H1 (cell line): ENCODE results near the gene OR52K1. TPM values are rescaled to one million over a fixed set of nuclear protein-coding genes. Genes with fewer than 3 reads are reported as not detected.

Source experiments
- CTCF ChIA-PET: fragments of 300-600 bp; sonication (Branson Sonifier 250); formaldehyde crosslinking; loops from one replicate; lab custom pipeline; 2021; ENCODE audit not compliant: partially characterized antibody; lab: Charles Lee
- POLR2A ChIA-PET: fragments of 300-600 bp; sonication (Branson Sonifier 250); formaldehyde crosslinking; loops from one replicate; lab custom pipeline; 2021; ENCODE audit warnings: inconsistent platforms; ENCODE audit not compliant: partially characterized antibody; lab: Charles Lee
- DNase-seq, 2 experiments: peaks; one replicate each; pipeline versions ENCODE4 v3.0.0 to v3.0.0-alpha.2; 2010 to 2022; ENCODE audit warnings: low spot score in 2 of 2, low read depth in 1 of 2, mixed read lengths in 1 of 2
- FAIRE-seq: peaks from 2 replicates; lab custom pipeline; 2011; peaks lifted over from hg19 to GRCh38; lab: Jason Lieb, UNC
- H2AFZ ChIP-seq: 2 replicates; pipeline ENCODE4 v1.8.1; 2012; ENCODE audit warnings: low read length, inconsistent platforms
- H2AK5ac ChIP-seq: 2 replicates; pipeline ENCODE4 v1.6.1; 2013; ENCODE audit warnings: low read depth, low read length
- H2BK120ac ChIP-seq: replicated peaks from 2 replicates; pipeline ENCODE3; 2013; ENCODE audit warnings: low read depth, low read length, inconsistent platforms
- H2BK12ac ChIP-seq: 2 replicates; pipeline ENCODE4 v1.6.1; 2013; ENCODE audit warnings: low read depth, low read length
- H2BK15ac ChIP-seq: 2 replicates; pipeline ENCODE4 v1.6.1; 2013; ENCODE audit warnings: low read length
- H2BK20ac ChIP-seq: 2 replicates; pipeline ENCODE4 v1.6.1; 2013; ENCODE audit warnings: low read length
- H2BK5ac ChIP-seq: 2 replicates; pipeline ENCODE4 v1.6.1; 2013; ENCODE audit warnings: low read depth, low read length
- H3K14ac ChIP-seq: 2 replicates; pipeline ENCODE4 v1.6.1; 2013; ENCODE audit warnings: inconsistent platforms; ENCODE audit not compliant: insufficient read length
- H3K18ac ChIP-seq: 2 replicates; pipeline ENCODE4 v1.6.1; 2013; ENCODE audit warnings: low read length; ENCODE audit errors: extremely low read depth
- H3K23ac ChIP-seq: 2 replicates; pipeline ENCODE4 v1.6.1; 2013; ENCODE audit warnings: inconsistent platforms; ENCODE audit not compliant: insufficient read length
- H3K23me2 ChIP-seq: 2 replicates; pipeline ENCODE4 v1.6.1; 2013; ENCODE audit warnings: low read depth, low read length
- H3K27ac ChIP-seq: 2 replicates; pipeline ENCODE4 v1.6.1; 2011; ENCODE audit warnings: low read depth, low read length, inconsistent platforms
- H3K27me3 ChIP-seq, 4 experiments: replicated peaks in 1 of 4; 1 replicate in 1 of 4; 2 replicates in 3 of 4; pipeline versions ENCODE4 v1.6.1 to v1.8.1; 2011 to 2013; ENCODE audit warnings: low read length in 3 of 4, mild to moderate bottlenecking in 3 of 4, inconsistent platforms in 2 of 4, mixed read lengths in 2 of 4, moderate library complexity in 1 of 4; ENCODE audit not compliant: control insufficient read depth in 3 of 4, insufficient read depth in 3 of 4; ENCODE audit errors: extremely low read depth in 1 of 4
- H3K36me3 ChIP-seq, 4 experiments: 2 replicates each; pipeline versions ENCODE4 v1.6.1 to v1.8.1; 2011 to 2013; ENCODE audit warnings: mild to moderate bottlenecking in 4 of 4, low read length in 3 of 4, moderate library complexity in 2 of 4, control low read depth in 1 of 4, inconsistent platforms in 1 of 4; ENCODE audit not compliant: insufficient read depth in 4 of 4, control insufficient read depth in 2 of 4
- H3K4ac ChIP-seq: replicated peaks from 2 replicates; pipeline ENCODE3; 2013; ENCODE audit warnings: low read length, low read depth, mixed read lengths, inconsistent platforms; ENCODE audit not compliant: insufficient read length
- H3K4me1 ChIP-seq, 4 experiments: replicated peaks in 1 of 4; 1 replicate in 1 of 4; 2 replicates in 3 of 4; pipeline versions ENCODE4 v1.6.1 to v1.8.1; 2011 to 2013; ENCODE audit warnings: low read length in 3 of 4, inconsistent platforms in 2 of 4, mixed read lengths in 1 of 4; ENCODE audit not compliant: insufficient read depth in 4 of 4, control insufficient read depth in 3 of 4
- H3K4me2 ChIP-seq, 2 experiments: 2 replicates each; pipeline versions ENCODE4 v1.6.1 to v1.8.1; 2011 to 2013; ENCODE audit warnings: low read depth in 2 of 2, low read length in 2 of 2, control low read depth in 1 of 2, inconsistent platforms in 1 of 2, mild to moderate bottlenecking in 1 of 2; ENCODE audit not compliant: insufficient read depth in 1 of 2
- H3K4me3 ChIP-seq, 4 experiments: fragments of 200-600, 300-600 bp in 1 of 4; sonication (generic), shearing (Covaris generic), sonication (Bioruptor Twin) in 1 of 4; 2 replicates each; pipeline versions ENCODE4 v1.5.1 to v1.8.1; 2011 to 2016; ENCODE audit warnings: low read length in 4 of 4, low read depth in 3 of 4, control low read depth in 2 of 4, inconsistent platforms in 2 of 4, mild to moderate bottlenecking in 2 of 4, mixed read lengths in 1 of 4, moderate library complexity in 1 of 4; ENCODE audit not compliant: insufficient read depth in 2 of 4; ENCODE audit errors: extremely low read depth in 1 of 4
- H3K56ac ChIP-seq: replicated peaks from 2 replicates; pipeline ENCODE3; 2013; ENCODE audit warnings: low read depth, mild to moderate bottlenecking, mixed read lengths, low read length, inconsistent platforms; ENCODE audit not compliant: insufficient read length
- H3K79me1 ChIP-seq: 2 replicates; pipeline ENCODE4 v1.6.1; 2013; ENCODE audit warnings: low read depth, low read length, control low read depth
- H3K79me2 ChIP-seq, 2 experiments: 2 replicates each; pipeline versions ENCODE4 v1.6.1 to v1.8.1; 2012 to 2013; ENCODE audit warnings: low read length in 2 of 2, mild to moderate bottlenecking in 2 of 2, inconsistent platforms in 1 of 2; ENCODE audit not compliant: insufficient read depth in 2 of 2, control insufficient read depth in 1 of 2
- H3K9ac ChIP-seq, 4 experiments: replicated peaks in 1 of 4; 1 replicate in 1 of 4; 2 replicates in 3 of 4; pipeline versions ENCODE4 v1.6.1 to v1.8.1; 2011 to 2013; ENCODE audit warnings: low read depth in 3 of 4, low read length in 3 of 4, control low read depth in 2 of 4, mild to moderate bottlenecking in 2 of 4, moderate library complexity in 2 of 4, inconsistent platforms in 1 of 4; ENCODE audit errors: extremely low read depth in 1 of 4
- H3K9me3 ChIP-seq, 2 experiments: 2 replicates each; pipeline versions ENCODE4 v1.6.1 to v1.8.1; 2012 to 2013; ENCODE audit warnings: mild to moderate bottlenecking in 2 of 2, moderate library complexity in 2 of 2, control low read depth in 1 of 2, inconsistent platforms in 1 of 2, low read depth in 1 of 2, low read length in 1 of 2, mixed read lengths in 1 of 2; ENCODE audit not compliant: insufficient read depth in 2 of 2
- H4K20me1 ChIP-seq, 2 experiments: replicated peaks in 1 of 2; 2 replicates each; pipeline versions ENCODE3 to v1.8.1; 2011 to 2013; ENCODE audit warnings: inconsistent platforms in 2 of 2, low read length in 2 of 2, mild to moderate bottlenecking in 1 of 2; ENCODE audit not compliant: insufficient read depth in 2 of 2, control insufficient read depth in 1 of 2
- H4K5ac ChIP-seq: 2 replicates; pipeline ENCODE4 v1.6.1; 2013; ENCODE audit warnings: low read length, low read depth, mixed read lengths, inconsistent platforms; ENCODE audit not compliant: insufficient read length
- H4K8ac ChIP-seq: 2 replicates; pipeline ENCODE4 v1.8.0; 2013; ENCODE audit warnings: mild to moderate bottlenecking, moderate library complexity, low read length, inconsistent platforms; ENCODE audit not compliant: insufficient read depth; ENCODE audit errors: extremely low read depth
- H4K91ac ChIP-seq: replicated peaks from 2 replicates; pipeline ENCODE3; 2013; ENCODE audit warnings: low read length, mixed read lengths, inconsistent platforms; ENCODE audit not compliant: insufficient read length
- BACH1 ChIP-seq: IDR thresholded peaks from 2 replicates; pipeline ENCODE4 v1.6.1; 2012; ENCODE audit warnings: low read length, improper control_type of control experiment
- BCL11A ChIP-seq, 2 experiments: IDR thresholded peaks; one replicate each; pipeline ENCODE4 v1.6.1; 2011; ENCODE audit warnings: low read depth in 2 of 2, low read length in 2 of 2, mild to moderate bottlenecking in 2 of 2
- BRCA1 ChIP-seq: IDR thresholded peaks from 2 replicates; pipeline ENCODE4 v1.6.1; 2012; ENCODE audit warnings: low read depth, low read length, improper control_type of control experiment
- E2F6 ChIP-seq: IDR thresholded peaks from 2 replicates; pipeline ENCODE4 v1.6.1; 2012; ENCODE audit warnings: inconsistent platforms
- HDAC6 ChIP-seq: IDR thresholded peaks from one replicate; pipeline ENCODE4 v1.7.1; 2012; ENCODE audit warnings: low read depth, mild to moderate bottlenecking, inconsistent platforms, low read length, moderate library complexity
- KDM4A ChIP-seq: IDR thresholded peaks from one replicate; pipeline ENCODE4 v1.7.1; 2012; ENCODE audit warnings: low read depth, mild to moderate bottlenecking, moderate library complexity, low read length, inconsistent platforms; ENCODE audit not compliant: severe bottlenecking
- NRF1 ChIP-seq: IDR thresholded peaks from 2 replicates; pipeline ENCODE4 v1.6.1; 2011; ENCODE audit warnings: mild to moderate bottlenecking, low read depth, low read length, improper control_type of control experiment
- POLR2A ChIP-seq, 2 experiments: IDR thresholded peaks; 1 replicate in 1 of 2; 2 replicates in 1 of 2; pipeline ENCODE4 v1.6.1; 2011; ENCODE audit warnings: low read depth in 2 of 2, low read length in 2 of 2, mild to moderate bottlenecking in 2 of 2; ENCODE audit errors: control extremely low read depth in 1 of 2
- SIN3A ChIP-seq, 2 experiments: IDR thresholded peaks in 1 of 2; conservative IDR thresholded peaks in 1 of 2; 2 replicates each; pipeline ENCODE4 v1.6.1; 2011 to 2012; ENCODE audit warnings: low read length in 2 of 2, improper control_type of control experiment in 1 of 2, low read depth in 1 of 2, mild to moderate bottlenecking in 1 of 2
- WGBS, 2 experiments: shearing (Covaris generic) in 1 of 2; methylation state at CpG; one replicate each; pipeline versions ENCODE4 v1.1.6 to v1.1.7; 2013 to 2015; ENCODE audit warnings: low lambda C conversion rate in 2 of 2, mixed read lengths in 2 of 2, inconsistent platforms in 1 of 2, low coverage in 1 of 2, missing lambda C conversion rate in 1 of 2; ENCODE audit not compliant: insufficient replicate concordance in 2 of 2, insufficient coverage in 1 of 2, insufficient read length in 1 of 2; ENCODE audit errors: extremely low coverage in 1 of 2, missing lambda C conversion rate in 1 of 2; 5-methylcytosine and 5-hydroxymethylcytosine counted together
- polyA plus RNA-seq, 7 experiments: library from polyadenylated mRNA; depleted of rRNA in 3 of 7; stranded (reverse) in 5 of 7; unstranded in 2 of 7; fragments of >200 nt in 5 of 7; fragments of 200-250 nt in 2 of 7; gene quantifications; 1 replicate in 5 of 7; 2 replicates in 1 of 7; 4 replicates in 1 of 7; pipeline versions ENCODE4 v1.2.1 to v1.2.3, GENCODE V29; 2011 to 2013; ENCODE audit warnings: missing spikeins in 2 of 7, mixed read lengths in 2 of 7
- total RNA-seq: library from RNA; stranded (reverse); fragmentation: NEBNext Ultra II Directional; extraction: Animal tissue kit (Norgen Biotek cat#: 25700); gene quantifications from 2 replicates; pipeline ENCODE4 v1.2.1, GENCODE V29; 2021

Gene OR52K1
- total and polyA plus RNA-seq, 2 of the 8 experiments (the other 6 are each of a cell fraction or from before 2014, with no cell fraction given): not detected

DNA sequence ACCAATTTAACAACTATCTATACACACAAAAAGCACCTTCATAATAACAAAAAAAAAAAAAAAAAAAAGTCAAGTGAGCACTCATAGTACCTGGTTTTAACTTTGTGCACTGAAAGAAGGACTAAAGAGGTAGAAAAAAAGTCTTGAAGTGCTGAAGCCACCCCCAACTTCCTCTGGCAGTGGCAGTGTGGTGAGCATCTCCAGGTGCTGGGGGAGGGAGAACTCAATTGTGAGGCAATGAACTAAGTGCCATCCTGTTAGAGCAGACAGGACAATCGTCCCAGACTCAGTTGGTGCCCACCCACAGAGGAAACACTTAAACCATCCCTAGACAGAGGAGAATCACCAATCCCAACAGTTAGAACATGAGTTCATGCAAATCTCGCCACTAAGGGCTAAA lies 39.9 kb downstream of the OR52K1 start:
- FAIRE-seq (no peak), DNase-seq (no peak)
- WGBS, 2 experiments: 74% methylated on average over 2 of the region's 2 CpGs; no CpG with 5 or more reads in 1 of the 2 experiments
- Histone ChIP-seq H3K4me3 (no peak overlapping the region), H2BK15ac (no peak overlapping the region), H3K9ac (no peak overlapping the region), H3K4ac (no peak overlapping the region), H2BK20ac (no peak overlapping the region), H3K79me2 (no peaks in the 10 kb centered on the region), H3K23me2 (no peaks in the 10 kb centered on the region), H2BK12ac (no peak overlapping the region), H3K4me1 (no peaks in the 10 kb centered on the region), H2BK120ac (no peak overlapping the region), H3K9me3 (no peaks in the 10 kb centered on the region), H3K36me3 (no peaks in the 10 kb centered on the region), H4K91ac (no peak overlapping the region), H4K8ac (no peak overlapping the region), H2AK5ac (no peak overlapping the region), H3K79me1 (no peaks in the 10 kb centered on the region), H3K56ac (no peak overlapping the region), H3K23ac (no peak overlapping the region), H2BK5ac (no peak overlapping the region), H3K27ac (no peak overlapping the region), H4K20me1 (no peaks in the 10 kb centered on the region), H3K14ac (no peak overlapping the region), H3K27me3 (no peaks in the 10 kb centered on the region), H3K4me2 (no peak overlapping the region), H3K18ac (no peak overlapping the region), H2AFZ (peak overlapping the region; percentile 76), H4K5ac (no peak overlapping the region)
- ChIA-PET POLR2A (no interaction called here), CTCF (interaction anchor here (1.3 to 1.4 kb wide), 2 partner anchors 16 to 335 kb away, joined by 4 read pairs; no protein-coding TSS in a partner anchor)
- TF ChIP-seq KDM4A (no peak), BACH1 (no peak), NRF1 (no peak), BRCA1 (no peak), SIN3A (conservative IDR thresholded peaks at IDR 0.05 in 1 of 2, IDR thresholded peaks at IDR 0.05 in 1 of 2; ENCODE audit: low read depth in 1 of 2, low read length in 2 of 2) (no peak), POLR2A (IDR thresholded peaks at IDR 0.05; ENCODE audit: control extremely low read depth in 1 of 2, low read depth in 2 of 2, low read length in 2 of 2) (no peak), HDAC6 (no peak), E2F6 (no peak), BCL11A (IDR thresholded peaks at IDR 0.05; ENCODE audit: low read depth in 2 of 2, low read length in 2 of 2) (no peak)
